SKM-1 (cell line): Measurements from ENCODE around the gene CLCN5.
"Not testable (repeated sequence)": the region's sequence is repeated elsewhere in the genome, so short reads cannot be mapped to it uniquely, and the experiment has no call there.

Source experiments
- DNase-seq: peaks from one replicate; lab custom pipeline; 2025; ENCODE audit not compliant: unreplicated experiment; lab: John Stamatoyannopoulos, UW

Gene CLCN5

GRCh38 chrX:49995107-49995731, 72.8 kb downstream of the CLCN5 start:
- DNase-seq: no peak

GRCh38 chrX:49995795-49996455, 73.5 kb downstream of the CLCN5 start:
- no peak for DNase-seq

GRCh38 chrX:49996474-49996873, 74.1 kb downstream of the CLCN5 start:
- DNase-seq: no peak

- no peak for DNase-seq
Measured at GRCh38 chrX:49999087-49999486, 76.7 kb downstream of the CLCN5 start.

DNA sequence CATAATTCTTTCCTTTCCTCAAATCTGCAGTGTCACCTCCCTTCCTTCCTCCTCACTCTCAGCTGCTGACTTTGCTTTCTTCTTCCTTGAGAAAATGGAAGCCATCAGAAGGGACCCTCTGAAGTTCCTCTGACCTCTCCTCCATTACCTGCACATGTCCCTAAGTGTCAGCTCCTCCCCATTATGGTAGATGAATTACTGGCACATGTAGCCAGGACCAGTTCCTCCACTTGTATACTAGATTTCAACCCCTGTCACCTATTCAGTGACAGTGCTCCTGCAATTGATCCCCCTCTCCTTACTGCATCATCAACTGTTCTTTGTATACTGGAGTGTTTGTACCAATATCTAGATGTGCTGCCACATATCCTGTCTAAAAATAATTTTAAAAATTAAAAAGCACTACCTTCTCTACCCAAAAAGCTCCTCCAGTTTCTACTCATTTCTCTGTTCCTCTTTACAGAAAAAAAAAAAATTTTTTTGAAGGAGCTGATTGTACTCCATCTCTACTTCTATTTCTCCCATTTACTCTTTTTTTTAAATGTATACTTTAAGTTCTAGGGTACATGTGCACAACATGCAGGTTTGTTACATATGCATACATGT, 78.6 kb downstream of the CLCN5 start:
- DNase-seq: no peak

GRCh38 chrX:50002067-50002714, 79.8 kb downstream of the CLCN5 start:
- peak; percentile 18 for DNase-seq

DNA sequence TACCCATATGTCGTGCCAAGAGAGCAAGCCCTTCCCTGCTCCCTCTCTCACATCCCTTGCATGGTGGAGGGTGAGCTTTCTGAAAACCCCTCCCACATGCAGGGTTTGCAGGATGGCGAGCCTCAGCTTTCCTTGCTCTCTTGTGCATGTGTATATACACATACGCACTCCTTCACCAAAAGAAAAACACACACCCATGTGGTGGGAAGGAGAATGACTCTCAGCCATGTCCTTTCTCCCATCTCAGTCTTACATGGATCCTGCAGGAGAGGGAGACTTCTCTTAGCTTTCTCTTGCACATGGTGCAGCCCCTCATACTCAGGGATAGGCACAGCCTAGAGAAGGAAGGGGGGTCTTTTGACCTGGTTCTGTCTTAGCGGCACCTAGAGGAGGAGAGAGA, 81.1 kb downstream of the CLCN5 start:
- no peak for DNase-seq

- no peak for DNase-seq
Measured at GRCh38 chrX:50003927-50004326, 81.5 kb downstream of the CLCN5 start.

- DNase-seq: not testable (repeated sequence)
Measured at GRCh38 chrX:50025591-50025990, 103.2 kb downstream of the CLCN5 start.

DNA sequence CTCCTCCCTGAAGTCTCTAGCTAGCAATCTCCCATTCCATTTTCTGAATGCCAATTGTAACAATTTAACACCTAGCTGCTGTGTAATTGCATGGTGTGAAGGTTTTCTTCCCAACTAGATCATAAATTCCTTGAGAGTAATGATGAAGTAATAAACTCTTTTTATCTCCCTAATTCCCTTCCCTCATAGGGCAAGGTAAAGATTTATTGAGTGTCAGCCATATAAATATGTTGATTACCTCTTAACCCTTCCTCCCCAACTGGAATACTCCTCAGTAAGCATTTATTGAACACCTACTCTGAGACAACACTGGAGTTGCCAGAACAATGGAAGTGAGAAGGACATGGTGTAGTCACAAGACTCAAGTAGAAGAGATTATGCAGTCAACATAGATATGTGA, 112.7 kb downstream of the CLCN5 start:
- DNase-seq: no peak

DNA sequence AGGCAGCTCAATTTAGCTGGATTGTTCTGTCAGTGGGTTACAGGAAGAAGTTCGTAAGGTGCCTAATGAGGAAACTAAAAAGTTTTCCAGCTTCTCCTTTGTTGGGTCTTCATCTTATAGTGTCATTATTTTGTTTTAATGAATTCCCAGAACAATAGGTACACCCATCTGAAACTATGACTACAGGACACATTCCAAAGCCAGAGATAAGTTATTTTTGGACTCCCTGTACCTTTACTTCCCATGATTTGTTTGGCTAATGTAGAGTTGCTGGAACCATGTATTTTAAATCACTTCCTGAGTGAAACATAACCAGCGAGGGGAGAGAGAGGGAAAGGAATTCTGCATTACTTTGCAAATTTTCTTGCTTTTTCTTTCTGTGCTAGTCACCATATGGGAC, 114.0 kb downstream of the CLCN5 start:
- no peak for DNase-seq

DNA sequence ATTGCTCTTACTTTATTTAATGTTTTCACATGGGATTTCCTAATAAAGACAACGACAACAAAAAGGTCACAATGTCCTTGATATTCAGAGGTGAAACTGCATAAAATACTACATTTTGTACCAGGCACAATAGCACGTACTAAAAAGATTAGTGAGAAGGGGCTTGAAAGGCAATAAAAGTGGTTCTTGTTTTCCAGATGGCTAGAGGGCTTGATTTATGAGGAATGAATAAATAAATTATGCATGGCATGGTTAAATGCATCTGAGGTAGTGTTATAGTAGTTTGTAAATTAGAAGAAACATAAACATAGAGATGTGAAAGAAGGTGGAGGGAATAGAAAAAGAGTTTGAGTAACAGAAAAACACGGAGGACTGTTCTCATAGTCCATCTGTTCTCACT, 123.4 kb downstream of the CLCN5 start:
- no peak for DNase-seq

DNA sequence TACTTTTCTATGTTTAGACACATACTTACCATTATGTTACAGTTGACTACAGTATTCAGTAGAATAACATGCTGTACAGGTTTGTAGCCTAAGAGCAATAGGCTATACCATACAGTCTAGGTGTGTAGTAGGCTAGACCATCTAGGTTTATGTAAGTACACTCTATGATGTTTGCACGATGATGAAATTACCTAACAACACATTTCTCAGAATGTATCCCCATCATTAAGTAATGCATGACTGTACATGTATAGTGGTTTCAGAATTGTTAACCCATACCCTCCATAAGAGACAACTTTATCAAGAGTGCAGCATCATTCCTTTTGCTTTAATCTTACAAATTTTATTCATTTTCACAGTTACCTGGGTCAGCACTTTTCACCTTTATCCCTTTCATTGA, 126.8 kb downstream of the CLCN5 start:
- DNase-seq: no peak

GRCh38 chrX:50054147-50054546, 131.8 kb downstream of the CLCN5 start:
- DNase-seq: no peak

GRCh38 chrX:50066318-50066937, 144.0 kb downstream of the CLCN5 start:
- no peak for DNase-seq

GRCh38 chrX:50067435-50068284, 145.3 kb downstream of the CLCN5 start:
- DNase-seq: no peak

DNA sequence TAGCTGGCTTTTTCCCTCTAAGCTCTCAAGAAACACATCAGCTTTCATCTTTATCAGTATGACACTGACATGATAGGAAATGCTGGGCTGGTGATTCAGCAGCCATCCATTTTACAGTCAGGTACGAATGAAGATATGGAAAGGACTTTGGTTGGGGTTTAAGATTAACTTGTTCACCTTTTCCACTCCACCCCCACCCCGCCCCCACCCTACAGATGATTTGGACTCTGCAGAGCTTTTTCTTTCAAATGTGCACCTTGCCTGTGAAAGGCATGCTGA, 145.8 kb downstream of the CLCN5 start:
- DNase-seq: no peak

DNA sequence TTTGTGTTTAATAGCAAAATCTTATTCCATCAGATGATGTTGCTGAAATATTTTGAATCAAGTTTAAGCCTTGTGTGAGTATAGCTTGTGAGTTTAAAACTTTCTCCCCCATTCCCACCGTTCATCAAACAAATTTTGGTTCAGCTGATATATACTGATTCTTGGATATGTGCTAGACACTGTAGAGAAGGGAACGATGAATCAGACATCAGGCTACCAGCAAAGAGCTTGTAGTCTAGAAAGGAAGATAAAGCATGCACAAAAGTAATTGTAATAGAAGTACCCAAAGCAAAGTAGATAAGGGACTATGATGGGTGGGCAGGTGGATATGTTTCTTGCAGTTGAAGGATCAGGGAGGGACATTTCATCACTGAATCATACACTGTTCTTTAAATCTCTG, 146.5 kb downstream of the CLCN5 start:
- no peak for DNase-seq

GRCh38 chrX:50071494-50071893, 149.1 kb downstream of the CLCN5 start:
- DNase-seq: no peak

GRCh38 chrX:50072110-50072509, 149.7 kb downstream of the CLCN5 start:
- DNase-seq: no peak

DNA sequence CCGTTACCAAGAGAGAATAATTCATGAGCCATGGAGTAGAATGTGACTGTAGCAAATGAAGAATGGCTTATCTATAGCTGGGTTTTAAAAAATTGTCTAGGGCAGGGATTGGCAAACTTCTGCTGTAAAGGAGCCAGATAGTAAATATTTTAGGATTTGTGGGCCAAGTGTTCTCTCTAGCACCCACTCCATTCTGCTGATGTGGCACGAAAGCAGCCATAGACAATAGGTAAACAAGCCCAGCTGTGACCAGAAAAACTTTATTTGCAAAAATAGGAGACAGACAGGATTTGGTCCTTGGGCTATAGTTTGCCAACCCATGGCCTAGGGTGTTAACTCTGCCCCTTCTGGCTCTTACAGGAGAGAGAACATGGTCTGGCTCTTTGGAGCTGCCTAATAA, 151.2 kb downstream of the CLCN5 start:
- DNase-seq: no peak
